Caco-2 (cell line): ENCODE data around the gene ZNF765. TPM values are rescaled to one million over a fixed set of nuclear protein-coding genes. Genes with fewer than 3 reads are reported as not detected.

Experiments used
- BruUV-seq: library from RNA; stranded (reverse); fragments of 400-500 nt; replicated peaks from 2 replicates; lab custom pipeline; 2021; lab: Mats Ljungman, UMichigan
- CTCF ChIA-PET: fragments of 300-600 bp; sonication (Branson Sonifier 250); formaldehyde crosslinking; loops from one replicate; lab custom pipeline; 2022; ENCODE audit warnings: antibody characterized with exemption; lab: Charles Lee
- POLR2A ChIA-PET: fragments of 300-600 bp; sonication (Branson Sonifier 250); formaldehyde crosslinking; loops from one replicate; lab custom pipeline; 2022; ENCODE audit warnings: antibody characterized with exemption; lab: Charles Lee
- DNase-seq, 2 experiments: peaks; one replicate each; pipeline versions ENCODE4 v3.0.0 to v3.0.0-alpha.2; 2020 to 2022
- H3K27me3 ChIP-seq: replicated peaks from 2 replicates; pipeline ENCODE4 v1.6.0; 2011; ENCODE audit warnings: low read length; ENCODE audit not compliant: control insufficient read depth, insufficient read depth
- H3K36me3 ChIP-seq: 2 replicates; pipeline ENCODE4 v1.5.1; 2011; ENCODE audit warnings: low read length; ENCODE audit not compliant: control insufficient read depth, insufficient read depth
- H3K4me1 ChIP-seq: fragments of 250-450 bp; sonication (Bioruptor Pico); 2 replicates; pipeline ENCODE4 v1.5.1; 2020; ENCODE audit warnings: mild to moderate bottlenecking
- H3K4me3 ChIP-seq: 2 replicates; pipeline ENCODE4 v1.5.1; 2011; ENCODE audit warnings: low read depth, mild to moderate bottlenecking, control low read depth, low read length
- H3K9me3 ChIP-seq: fragments of 250-450 bp; sonication (Bioruptor Pico); 2 replicates; pipeline ENCODE4 v1.5.1; 2020; ENCODE audit warnings: mild to moderate bottlenecking, moderate library complexity
- H3K27ac Mint-ChIP-seq: one replicate; pipeline ENCODE4 v1.8.0; 2022; ENCODE audit warnings: mixed read lengths; ENCODE audit not compliant: unreplicated experiment
- H3K27me3 Mint-ChIP-seq: one replicate; pipeline ENCODE4 v1.8.0; 2022; ENCODE audit warnings: mixed read lengths; ENCODE audit not compliant: insufficient read depth, unreplicated experiment
- H3K36me3 Mint-ChIP-seq: one replicate; pipeline ENCODE4 v1.8.0; 2022; ENCODE audit warnings: mild to moderate bottlenecking, mixed read lengths; ENCODE audit not compliant: insufficient read depth, unreplicated experiment
- H3K4me1 Mint-ChIP-seq: one replicate; pipeline ENCODE4 v1.8.0; 2022; ENCODE audit warnings: low read depth, mixed read lengths; ENCODE audit not compliant: unreplicated experiment
- H3K4me3 Mint-ChIP-seq: one replicate; pipeline ENCODE4 v1.8.0; 2022; ENCODE audit warnings: mild to moderate bottlenecking, moderate library complexity, mixed read lengths; ENCODE audit not compliant: unreplicated experiment
- H3K9me3 Mint-ChIP-seq: one replicate; pipeline ENCODE4 v1.8.0; 2022; ENCODE audit warnings: mixed read lengths; ENCODE audit not compliant: unreplicated experiment
- CTCF ChIP-seq, 2 experiments: fragments of 200-600 bp in 1 of 2; IDR thresholded peaks; 1 replicate in 1 of 2; 2 replicates in 1 of 2; pipeline versions ENCODE4 v1.5.1 to v1.8.0; 2011 to 2022; ENCODE audit warnings: antibody characterized with exemption in 1 of 2, control low read depth in 1 of 2, inconsistent platforms in 1 of 2, low read depth in 1 of 2, low read length in 1 of 2, mild to moderate bottlenecking in 1 of 2, moderate library complexity in 1 of 2; ENCODE audit not compliant: insufficient read depth in 1 of 2, severe bottlenecking in 1 of 2, unreplicated experiment in 1 of 2
- intact Hi-C: fragments of 100-400 bp; cut with micrococcal nuclease; formaldehyde crosslinking; loops from one replicate; pipeline ENCODE4 v1.10.0; 2022; ENCODE audit not compliant: unreplicated experiment
- total RNA-seq: library from RNA; stranded (reverse); gene quantifications from 2 replicates; pipeline ENCODE4 v1.2.3, GENCODE V29; 2022

Gene ZNF765
- total RNA-seq, 1 experiment from 2014 or later, result 13.1 TPM

- peaks cover 27% of the 10 kb centered on the region for H3K36me3 Mint-ChIP-seq
- peaks cover 32% of the 10 kb centered on the region for H3K9me3 ChIP-seq
- no peak overlapping the region for H3K4me3 ChIP-seq
- no peaks in the 10 kb centered on the region for H3K27me3 Mint-ChIP-seq
- no peaks in the 10 kb centered on the region for H3K4me1 ChIP-seq
- no peaks in the 10 kb centered on the region for H3K4me1 Mint-ChIP-seq
- no peak for TF ChIP-seq CTCF (IDR thresholded peaks at IDR 0.05; ENCODE audit: insufficient read depth in 1 of 2, low read depth in 1 of 2, low read length in 1 of 2, severe bottlenecking in 1 of 2, unreplicated experiment in 1 of 2)
- no peaks in the 10 kb centered on the region for H3K27me3 ChIP-seq
- H3K36me3 ChIP-seq, result no peaks in the 10 kb centered on the region
- intact Hi-C loops, result no loop called here
- DNase-seq, result no peak
- BruUV-seq, result no TSS peak
- POLR2A ChIA-PET, result no interaction called here
- H3K27ac Mint-ChIP-seq, result no peak overlapping the region
- H3K9me3 Mint-ChIP-seq, result peaks cover 33% of the 10 kb centered on the region
- CTCF ChIA-PET, result no interaction called here
- no peak overlapping the region for H3K4me3 Mint-ChIP-seq
Observed at GRCh38 chr19:53388904-53389303, 6.0 kb upstream of the ZNF765 start.

GRCh38 chr19:53389571-53389970 lies 5.4 kb upstream of the ZNF765 start:
- H3K4me1 Mint-ChIP-seq, result peaks cover 1% of the 10 kb centered on the region
- no peak overlapping the region for H3K4me3 Mint-ChIP-seq
- intact Hi-C loops, result no loop called here
- no TSS peak for BruUV-seq
- Histone ChIP-seq H3K4me3 (no peak overlapping the region), H3K36me3 (no peaks in the 10 kb centered on the region), H3K9me3 (peaks cover 33% of the 10 kb centered on the region), H3K4me1 (no peaks in the 10 kb centered on the region), H3K27me3 (no peaks in the 10 kb centered on the region)
- ChIA-PET POLR2A (no interaction called here), CTCF (interaction anchor here (0.5 kb wide), 1 partner anchor 512 kb away, joined by 5 read pairs; no protein-coding TSS in a partner anchor)
- peaks cover 27% of the 10 kb centered on the region for H3K36me3 Mint-ChIP-seq
- TF ChIP-seq CTCF (IDR thresholded peaks at IDR 0.05; ENCODE audit: insufficient read depth in 1 of 2, low read depth in 1 of 2, low read length in 1 of 2, severe bottlenecking in 1 of 2, unreplicated experiment in 1 of 2), result no peak
- H3K27ac Mint-ChIP-seq, result peak overlapping the region; percentile 20
- no peak for DNase-seq
- no peaks in the 10 kb centered on the region for H3K27me3 Mint-ChIP-seq
- H3K9me3 Mint-ChIP-seq, result peaks cover 31% of the 10 kb centered on the region

GRCh38 chr19:53389978-53390377 lies 5.0 kb upstream of the ZNF765 start:
- DNase-seq, result no peak
- H3K36me3 Mint-ChIP-seq, result peaks cover 27% of the 10 kb centered on the region
- POLR2A ChIA-PET, result no interaction called here
- intact Hi-C loops, result no loop called here
- Histone ChIP-seq H3K27me3 (no peaks in the 10 kb centered on the region), H3K4me3 (no peak overlapping the region), H3K4me1 (no peaks in the 10 kb centered on the region), H3K36me3 (no peaks in the 10 kb centered on the region), H3K9me3 (peaks cover 29% of the 10 kb centered on the region)
- no TSS peak for BruUV-seq
- CTCF ChIA-PET, result interaction anchor here (0.5 kb wide), 1 partner anchor 512 kb away, joined by 5 read pairs; no protein-coding TSS in a partner anchor
- H3K27ac Mint-ChIP-seq, result peak overlapping the region; percentile 20
- no peak for TF ChIP-seq CTCF (IDR thresholded peaks at IDR 0.05; ENCODE audit: insufficient read depth in 1 of 2, low read depth in 1 of 2, low read length in 1 of 2, severe bottlenecking in 1 of 2, unreplicated experiment in 1 of 2)
- peaks cover 4% of the 10 kb centered on the region for H3K4me1 Mint-ChIP-seq
- H3K9me3 Mint-ChIP-seq, result peaks cover 27% of the 10 kb centered on the region
- no peaks in the 10 kb centered on the region for H3K27me3 Mint-ChIP-seq
- no peak overlapping the region for H3K4me3 Mint-ChIP-seq
